GM12892 (cell line): ENCODE results near the gene PDE6G.
A peak's percentile ranks its signal among the peaks of the same experiment; 100 is the strongest.

Source experiments
- DNase-seq: peaks from one replicate; pipeline ENCODE4 v3.0.0; 2011; ENCODE audit not compliant: insufficient read length
- FAIRE-seq: peaks from 2 replicates; lab custom pipeline; 2011; peaks lifted over from hg19 to GRCh38; lab: Jason Lieb, UNC
- POLR2A ChIP-seq: IDR thresholded peaks from 2 replicates; pipeline ENCODE4 v1.6.1; 2011; ENCODE audit warnings: low read depth, low read length, control low read depth
- POLR2AphosphoS5 ChIP-seq: IDR thresholded peaks from 2 replicates; pipeline ENCODE4 v1.6.1; 2011; ENCODE audit warnings: low read depth, low read length, control low read depth
- TAF1 ChIP-seq: IDR thresholded peaks from 2 replicates; pipeline ENCODE4 v1.6.1; 2011; ENCODE audit warnings: low read depth, mild to moderate bottlenecking, control low read depth, low read length, borderline replicate concordance

The PDE6G gene

GRCh38 chr17:81695801-81696200, 39.5 kb upstream of the PDE6G start:
- no peak for DNase-seq
- no peak for FAIRE-seq
- no peak for TF ChIP-seq POLR2AphosphoS5
- TF ChIP-seq POLR2A, result no peak; the same call in 1 of the 2 replicates
- no peak for TF ChIP-seq TAF1

- no peak for FAIRE-seq
- no peak for TF ChIP-seq TAF1
- no peak for TF ChIP-seq POLR2A
- no peak for TF ChIP-seq POLR2AphosphoS5
These were observed 38.9 kb upstream of the PDE6G start for GRCh38 chr17:81695211-81695610.

GRCh38 chr17:81694810-81695209, 38.5 kb upstream of the PDE6G start:
- TF ChIP-seq TAF1, result no peak
- TF ChIP-seq POLR2AphosphoS5, result no peak
- no peak for TF ChIP-seq POLR2A
- DNase-seq (no peak), FAIRE-seq (no peak)

More at GRCh38 chr17:81695211-81695610, 38.9 kb upstream of the PDE6G start:
- DNase-seq, result no peak

- TF ChIP-seq TAF1 (no peak), POLR2AphosphoS5 (no peak), POLR2A (no peak)
- FAIRE-seq (no peak), DNase-seq (no peak)
These were observed 37.3 kb upstream of the PDE6G start for GRCh38 chr17:81693509-81694210.

GRCh38 chr17:81691608-81692007, 35.3 kb upstream of the PDE6G start:
- no peak for TF ChIP-seq POLR2A
- TF ChIP-seq POLR2AphosphoS5, result no peak
- no peak for TF ChIP-seq TAF1
- FAIRE-seq (no peak), DNase-seq (no peak)

GRCh38 chr17:81691196-81691595, 34.9 kb upstream of the PDE6G start:
- DNase-seq (no peak), FAIRE-seq (no peak)
- TF ChIP-seq POLR2AphosphoS5 (no peak), POLR2A (no peak), TAF1 (no peak)

GRCh38 chr17:81690549-81690948, 34.2 kb upstream of the PDE6G start:
- FAIRE-seq, result no peak

GRCh38 chr17:81690066-81690465, 33.7 kb upstream of the PDE6G start:
- TF ChIP-seq TAF1 (no peak), POLR2AphosphoS5 (no peak), POLR2A (no peak)
- no peak for FAIRE-seq
- no peak for DNase-seq

More at GRCh38 chr17:81690549-81690948, 34.2 kb upstream of the PDE6G start:
- TF ChIP-seq POLR2AphosphoS5, result no peak
- TF ChIP-seq POLR2A, result no peak
- no peak for TF ChIP-seq TAF1
- no peak for DNase-seq

GRCh38 chr17:81688616-81689015, 32.3 kb upstream of the PDE6G start:
- TF ChIP-seq POLR2A, result no peak
- DNase-seq (no peak), FAIRE-seq (no peak)

GRCh38 chr17:81687770-81688541, 31.6 kb upstream of the PDE6G start:
- FAIRE-seq (no peak), DNase-seq (no peak)
- TF ChIP-seq TAF1, result no peak
- TF ChIP-seq POLR2AphosphoS5, result no peak
- TF ChIP-seq POLR2A, result no peak

- FAIRE-seq (no peak), DNase-seq (no peak)
- TF ChIP-seq TAF1 (no peak), POLR2A (no peak), POLR2AphosphoS5 (no peak)
These were observed 30.3 kb upstream of the PDE6G start for GRCh38 chr17:81686614-81687013.

GRCh38 chr17:81685108-81685507, 28.8 kb upstream of the PDE6G start:
- no peak for TF ChIP-seq POLR2A
- DNase-seq (peak; percentile 23), FAIRE-seq (no peak)
